GM21381 (cell line): ENCODE results near the gene PLEKHH2.

Source experiments
- ATAC-seq: cut with Tn5 transposase; IDR thresholded peaks from one replicate; pipeline ENCODE4 v1.9.1; 2021; ENCODE audit warnings: mild to moderate bottlenecking, moderate library complexity; ENCODE audit not compliant: unreplicated experiment

PLEKHH2 gene

DNA sequence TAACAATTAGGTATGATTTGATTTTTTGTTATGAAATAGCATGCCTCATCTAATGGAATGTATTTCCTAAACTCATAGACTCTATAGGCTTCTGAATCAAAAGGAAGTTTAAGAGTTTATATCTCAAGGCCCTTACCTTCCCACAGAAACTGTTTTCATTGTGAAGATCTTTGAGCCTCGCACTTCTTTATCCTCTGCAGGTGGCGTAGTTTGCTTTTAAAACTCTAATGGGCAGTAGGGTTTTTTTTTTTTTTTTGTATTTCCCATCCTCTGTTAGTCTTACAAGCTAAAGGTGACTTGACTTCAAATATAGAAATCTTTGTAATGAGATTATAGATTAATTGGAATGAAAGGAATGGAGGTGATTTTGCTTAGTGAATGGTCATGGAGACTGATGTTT lies 165.1 kb downstream of the PLEKHH2 start:
- no peak for ATAC-seq

DNA sequence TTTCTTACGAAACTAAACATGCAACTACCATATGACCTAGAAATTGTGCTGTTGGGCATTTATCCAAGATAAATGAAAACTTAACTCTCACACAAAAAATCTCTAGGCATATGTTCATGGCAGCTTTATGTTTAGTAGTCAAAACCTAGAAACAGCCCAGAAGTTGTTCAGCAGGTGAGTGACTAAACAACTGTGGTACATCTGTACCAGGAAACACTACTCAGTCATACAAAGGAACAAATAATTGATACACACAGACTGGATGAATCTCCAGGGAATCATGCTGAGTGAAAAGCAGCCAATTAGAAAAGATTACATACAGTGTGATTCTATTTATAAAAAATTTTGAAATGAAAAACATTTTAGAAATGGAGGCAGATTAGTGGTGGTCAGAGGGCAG lies 166.1 kb downstream of the PLEKHH2 start:
- no peak for ATAC-seq

DNA sequence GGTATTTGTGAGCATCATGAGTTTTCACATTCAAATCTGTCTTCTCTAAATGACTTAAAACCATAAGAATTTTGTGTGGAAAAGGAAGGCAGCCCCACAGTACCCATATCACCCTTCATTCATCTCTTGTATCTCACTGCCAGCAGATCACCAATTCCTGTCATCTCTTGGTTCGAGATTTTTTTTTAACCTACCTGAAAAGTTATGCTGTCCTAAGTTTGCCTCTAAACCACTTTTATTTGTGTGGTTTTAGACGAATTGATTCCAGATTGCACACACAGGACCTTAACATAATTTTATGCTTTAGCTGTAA lies 169.6 kb downstream of the PLEKHH2 start:
- no peak for ATAC-seq

DNA sequence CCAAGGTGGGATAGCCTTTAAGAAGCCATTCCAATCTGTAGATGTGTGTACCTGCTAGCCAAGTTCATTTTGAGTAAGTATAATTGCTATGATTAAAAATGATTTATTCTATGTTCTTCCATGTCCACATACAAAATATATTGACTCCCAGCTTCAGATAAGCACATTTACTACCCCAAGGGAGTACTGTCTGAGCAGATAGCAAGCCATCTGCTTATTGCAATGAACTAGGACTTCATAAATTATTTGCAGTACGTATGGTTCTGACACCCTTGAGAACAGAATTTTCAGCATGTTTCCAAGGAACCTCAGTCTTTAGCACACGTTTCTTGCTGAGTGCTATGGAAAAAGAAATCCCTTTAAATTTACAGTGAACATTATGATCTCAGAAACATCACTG lies 173.4 kb downstream of the PLEKHH2 start:
- ATAC-seq = no peak

DNA sequence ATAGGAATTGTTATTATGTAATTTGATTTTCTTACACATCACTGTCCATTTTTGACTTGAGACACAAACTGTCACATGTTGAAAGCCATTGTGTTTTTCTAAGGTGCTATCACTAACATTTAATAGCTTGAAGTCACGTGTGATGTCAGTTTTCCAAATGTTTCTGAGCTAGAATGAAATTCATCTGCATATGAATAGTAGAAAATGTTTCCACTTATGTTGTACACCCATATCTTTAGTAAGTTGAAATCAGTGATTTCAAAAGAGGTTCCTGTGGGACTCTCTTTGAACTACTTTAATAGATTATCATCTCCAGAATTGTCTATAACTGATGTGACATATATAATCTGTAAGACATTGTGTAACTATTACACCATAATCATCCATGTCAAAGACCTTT lies 173.8 kb downstream of the PLEKHH2 start:
- no peak for ATAC-seq

DNA sequence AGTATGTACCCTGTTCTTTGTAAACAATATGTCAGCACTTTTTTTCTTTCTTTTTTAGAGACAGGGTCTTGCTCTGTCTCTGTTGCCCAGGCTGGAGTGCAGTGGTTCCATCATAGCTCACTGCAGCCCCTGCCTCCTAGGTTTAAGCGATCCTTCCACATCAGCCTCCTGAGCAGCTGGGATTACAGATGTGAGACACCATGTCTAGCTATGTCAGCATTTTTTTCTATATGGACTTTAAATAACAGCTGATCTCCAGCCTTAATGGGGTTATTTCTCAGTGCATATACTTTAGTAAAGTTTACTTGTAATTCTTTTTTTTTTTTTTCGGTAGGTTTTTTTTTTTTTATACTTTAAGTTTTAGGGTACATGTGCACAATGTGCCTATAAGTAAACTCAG lies 174.9 kb downstream of the PLEKHH2 start:
- ATAC-seq = no peak

DNA sequence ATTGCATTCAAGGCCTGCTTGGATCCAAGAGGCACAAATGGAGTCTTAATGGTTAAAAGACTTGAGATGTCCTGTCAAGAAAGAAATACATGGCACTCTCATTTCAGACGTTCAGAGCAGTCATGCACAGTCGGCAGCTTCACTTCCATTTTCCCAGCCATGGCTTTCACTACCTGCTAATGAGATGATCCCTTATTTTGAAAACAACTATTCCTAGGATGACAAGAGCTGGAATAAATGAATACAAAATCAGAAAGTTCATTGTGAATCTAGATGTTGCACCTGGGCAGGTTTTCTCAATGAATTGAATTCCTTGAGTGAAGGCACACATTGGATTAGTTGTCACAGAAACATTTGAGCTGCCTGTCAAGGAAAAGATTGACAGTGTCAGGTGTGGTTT lies 175.9 kb downstream of the PLEKHH2 start:
- no peak for ATAC-seq

DNA sequence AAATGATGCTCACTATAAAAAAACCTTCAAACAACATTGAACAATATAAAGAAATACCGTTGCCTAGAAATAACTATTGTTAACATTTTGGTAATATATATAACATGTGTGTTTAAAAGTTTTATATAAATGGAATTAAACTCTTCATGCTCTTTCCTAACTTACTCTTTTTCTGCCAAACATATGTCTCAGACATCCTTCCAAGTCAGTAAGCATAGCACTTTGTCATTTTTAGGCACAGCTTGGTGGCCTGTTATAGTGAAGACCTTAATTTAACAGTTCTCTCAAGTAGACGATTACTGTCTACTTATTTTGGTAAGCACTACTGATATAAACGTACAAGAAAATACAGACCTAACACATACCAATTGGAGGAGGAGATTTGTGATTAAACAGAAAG lies 177.7 kb downstream of the PLEKHH2 start:
- no peak for ATAC-seq
